COLO829 (cell line): Measurements from ENCODE around the gene BOLL.
"Not testable (repeated sequence)": the region's sequence is repeated elsewhere in the genome, so short reads cannot be mapped to it uniquely, and the experiment has no call there.

ENCODE experiments used
- DNase-seq: peaks from one replicate; pipeline ENCODE4 v3.0.0; 2012; ENCODE audit warnings: low spot score

BOLL gene

DNA sequence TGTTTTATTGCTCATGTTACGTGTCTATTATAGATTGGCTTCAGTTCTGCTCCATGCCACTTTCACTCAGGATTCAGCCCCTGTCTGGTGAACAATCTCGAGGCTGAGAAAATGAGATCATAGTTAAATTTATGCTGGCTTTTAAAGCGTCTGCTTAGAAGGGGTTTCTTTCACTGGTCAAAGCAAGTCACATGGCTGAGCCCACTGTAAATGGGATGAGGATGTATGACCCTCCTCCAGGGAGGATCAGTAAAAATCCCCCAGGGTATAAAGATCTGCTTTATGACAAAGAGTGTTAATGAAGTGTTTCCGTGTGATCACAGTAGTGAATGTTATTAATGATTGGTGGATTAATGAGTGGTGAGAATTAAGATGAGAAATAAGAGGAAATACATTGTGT lies 13.1 kb upstream of the BOLL start:
- DNase-seq: no peak

DNA sequence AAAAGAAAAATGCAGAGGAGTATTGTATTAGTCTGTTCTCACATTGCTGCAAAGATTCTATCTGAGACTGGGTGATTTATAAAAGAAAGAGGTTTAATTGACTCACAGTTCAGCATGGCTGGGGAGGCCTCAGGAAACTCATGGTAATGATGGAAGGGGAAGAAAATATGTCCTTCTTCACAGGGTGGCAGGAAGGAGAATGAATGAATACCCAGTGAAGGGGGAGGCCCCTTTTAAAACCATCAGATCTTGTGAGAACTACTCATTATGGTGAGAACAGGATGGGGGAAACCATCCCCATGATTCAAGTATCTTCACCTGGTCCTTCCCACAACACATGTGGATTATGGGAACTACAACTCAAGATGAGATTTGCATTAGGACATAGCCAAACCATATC lies 10.2 kb upstream of the BOLL start:
- no peak for DNase-seq

DNA sequence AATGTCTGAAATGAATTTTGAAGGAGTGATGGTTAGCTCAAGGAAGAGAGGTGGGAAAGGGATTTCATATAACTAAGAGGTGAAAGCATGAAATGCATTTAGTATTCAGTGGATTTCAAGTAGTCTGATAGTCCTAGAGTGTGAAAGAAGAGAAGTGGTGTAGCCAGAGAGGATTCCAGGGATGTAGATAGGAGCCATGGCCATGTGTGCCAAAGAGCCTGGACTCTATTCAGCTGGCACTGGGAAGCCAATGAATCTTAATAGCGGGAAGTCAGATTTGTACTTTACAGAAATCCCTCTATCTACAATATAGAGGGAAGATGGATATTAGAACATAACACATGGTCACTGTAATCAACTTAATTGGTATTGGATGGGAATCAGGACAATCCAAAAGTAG lies 8.3 kb upstream of the BOLL start:
- no peak for DNase-seq

DNA sequence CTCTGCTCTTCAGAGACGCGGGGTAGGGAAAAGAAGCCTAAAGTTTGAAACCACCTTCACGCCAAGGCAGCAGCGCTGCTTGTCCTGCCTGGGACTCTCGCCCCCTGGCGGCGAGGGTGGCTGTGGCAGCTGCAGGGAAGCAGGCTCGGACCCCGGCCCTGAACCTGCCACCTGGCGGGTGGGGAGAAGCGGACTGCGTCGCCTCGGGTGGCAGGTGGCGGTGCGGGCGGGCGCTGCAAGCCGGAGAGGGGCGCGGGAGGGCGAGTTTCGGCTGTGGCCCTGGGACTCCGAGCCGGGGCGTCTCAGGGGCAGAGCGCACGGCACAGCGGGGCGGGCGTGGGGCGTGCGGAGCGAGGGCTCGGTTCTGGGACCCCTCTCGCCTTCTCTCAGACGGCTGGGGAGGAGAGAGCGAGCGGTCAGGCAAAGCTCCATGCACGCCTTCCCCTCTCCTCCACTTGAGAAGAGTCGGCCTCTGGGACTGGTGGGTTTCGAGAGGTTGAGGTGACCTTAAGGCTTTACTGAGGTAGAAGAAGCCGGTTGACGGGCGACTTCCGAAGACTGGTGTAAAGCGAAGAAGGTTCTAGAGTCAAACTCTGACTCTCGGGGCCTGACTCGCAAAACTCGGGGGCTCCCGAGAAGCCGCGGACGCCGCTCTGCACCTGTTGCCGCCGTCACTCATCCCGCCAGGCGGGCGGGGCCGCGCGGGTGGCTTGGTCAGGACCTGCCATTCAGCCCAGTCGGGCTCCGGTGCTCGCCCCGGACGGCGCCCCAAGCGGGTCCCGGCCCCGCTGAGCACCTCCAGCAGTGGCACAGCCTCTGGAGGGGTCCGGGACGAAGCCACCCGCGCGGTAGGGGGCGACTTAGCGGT lies 1.1 kb upstream of the BOLL start:
- DNase-seq: no peak

DNA sequence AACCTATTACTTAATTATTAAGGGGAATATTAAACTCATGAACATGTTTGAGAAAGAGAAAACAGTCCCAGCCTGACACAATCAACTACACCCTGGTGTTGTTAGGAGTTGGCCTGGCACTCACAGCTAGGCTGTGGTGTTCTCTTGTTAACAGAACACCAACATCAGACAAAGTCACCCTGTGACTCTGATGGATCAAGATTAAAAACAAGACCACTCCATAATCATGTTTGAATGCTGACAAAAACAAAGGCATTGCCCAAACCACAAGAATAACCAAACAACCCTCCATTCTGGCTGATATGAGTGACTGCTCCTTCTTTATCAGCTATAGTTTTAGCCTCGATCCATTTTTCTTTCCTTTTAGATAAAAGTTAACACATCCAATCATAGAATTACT lies 3.0 kb downstream of the BOLL start:
- no peak for DNase-seq

DNA sequence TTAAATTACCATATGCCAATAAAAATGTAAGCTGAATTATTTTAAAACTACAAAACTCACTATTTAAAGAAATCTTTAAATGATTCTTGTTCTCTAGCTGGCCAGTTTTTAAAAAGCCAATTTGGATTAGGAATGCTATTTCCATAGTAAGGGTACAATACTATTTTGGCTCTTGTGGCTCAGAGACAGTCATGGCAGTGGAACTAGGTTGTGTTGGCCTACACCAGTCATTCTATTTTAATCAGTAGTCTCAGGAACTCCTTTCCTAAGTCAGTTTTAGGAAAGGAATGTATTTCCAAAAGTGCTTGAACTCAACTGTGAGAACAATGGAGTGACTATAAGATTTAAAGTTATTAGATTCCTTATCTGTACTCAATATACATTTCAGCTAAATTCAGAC lies 5.9 kb downstream of the BOLL start:
- DNase-seq: no peak

DNA sequence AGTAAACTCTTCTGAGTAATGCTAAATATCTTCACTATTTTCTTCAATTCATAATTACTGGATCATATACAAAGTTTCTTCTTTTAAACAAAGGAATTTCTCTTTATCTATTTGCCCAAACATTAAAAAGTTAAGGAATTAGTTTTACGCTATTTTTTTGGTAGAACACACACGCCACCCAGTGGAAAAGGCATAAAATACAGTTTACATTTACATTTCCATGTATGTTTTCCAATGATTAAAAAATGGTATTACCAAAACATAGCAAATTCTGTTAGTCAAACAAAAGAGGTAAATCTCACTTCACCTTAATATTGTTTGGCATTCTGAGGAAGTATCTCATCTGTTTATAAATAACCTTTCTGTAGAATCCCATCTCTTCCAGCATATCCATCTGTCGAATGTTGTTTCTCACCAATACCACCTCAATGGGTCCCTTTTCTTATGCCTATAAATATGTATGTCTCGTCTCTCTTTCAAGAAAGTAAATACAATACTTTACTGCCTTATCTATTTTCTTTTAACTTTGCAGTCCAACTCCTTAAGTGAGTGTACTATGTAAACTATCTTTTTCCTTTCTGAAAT lies 7.2 kb downstream of the BOLL start:
- peak; percentile 27 for DNase-seq

DNA sequence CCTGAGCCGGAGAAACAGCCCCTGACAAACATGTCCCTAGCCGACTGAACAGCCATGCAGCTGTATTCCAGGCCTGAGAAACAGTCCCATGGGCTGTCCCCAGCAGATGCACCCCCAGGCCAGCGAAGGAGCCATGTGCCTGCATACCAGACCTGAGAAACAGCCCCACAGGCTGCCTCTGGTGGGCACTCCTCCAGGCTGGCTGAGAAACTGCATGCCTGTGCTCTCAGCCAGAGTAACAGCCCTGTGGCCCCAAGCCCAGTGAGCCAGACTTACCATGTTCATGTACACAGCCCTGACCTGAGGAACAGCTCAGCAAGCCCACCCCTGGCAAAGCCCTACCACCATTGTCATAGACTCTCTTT lies 24.8 kb downstream of the BOLL start:
- DNase-seq: no peak

DNA sequence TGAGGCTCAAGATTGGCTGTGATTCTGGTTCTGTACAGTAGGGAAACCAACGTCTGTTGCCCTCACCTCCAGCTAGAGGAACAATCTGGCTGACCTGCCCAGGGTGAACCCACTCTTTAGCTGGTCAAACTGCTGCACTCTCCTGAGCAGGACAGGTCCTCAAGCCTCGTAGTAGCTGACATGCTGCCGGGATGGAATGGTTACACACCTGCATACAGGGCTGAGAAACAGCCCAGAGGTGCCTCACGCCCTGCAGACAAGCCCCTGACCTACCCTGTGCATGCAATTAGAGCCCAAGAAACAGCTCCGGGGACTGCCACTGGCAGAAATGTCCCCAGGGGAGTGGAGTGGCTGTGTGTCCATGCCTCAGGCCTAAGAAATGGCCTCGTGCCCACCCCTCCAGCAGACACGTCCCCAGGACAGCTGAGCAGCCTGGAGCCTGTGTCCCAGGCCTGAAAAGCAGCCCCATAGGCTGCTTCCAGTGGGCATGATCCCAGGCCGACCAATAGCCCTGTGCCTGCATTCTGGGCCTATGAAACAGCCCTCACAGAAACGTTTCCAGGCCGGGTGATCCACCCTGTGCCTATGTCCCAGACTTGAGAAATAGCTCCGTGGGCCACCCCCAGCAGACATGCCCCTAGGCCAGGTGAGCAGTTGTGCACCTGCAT lies 25.4 kb downstream of the BOLL start:
- no peak for DNase-seq

DNA sequence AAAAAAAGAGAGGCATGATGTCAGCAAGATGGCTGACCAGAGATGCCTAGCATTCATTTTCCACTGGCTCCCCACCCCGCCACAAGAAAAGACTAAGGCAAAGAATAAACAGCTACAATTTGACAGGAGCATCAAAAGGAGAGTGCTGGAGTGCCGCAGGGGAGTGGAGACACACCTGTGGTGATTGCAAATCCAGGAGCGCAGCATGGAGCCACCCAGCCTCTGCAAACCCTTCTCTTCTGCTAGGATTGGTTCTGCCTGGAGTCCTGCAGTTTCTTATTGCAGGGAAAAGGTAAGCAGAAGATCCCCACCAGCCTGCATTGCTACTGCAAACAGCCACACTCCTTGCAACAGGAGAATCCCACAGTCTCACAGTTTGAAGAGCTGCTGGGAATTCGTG lies 26.1 kb downstream of the BOLL start:
- no peak for DNase-seq

DNA sequence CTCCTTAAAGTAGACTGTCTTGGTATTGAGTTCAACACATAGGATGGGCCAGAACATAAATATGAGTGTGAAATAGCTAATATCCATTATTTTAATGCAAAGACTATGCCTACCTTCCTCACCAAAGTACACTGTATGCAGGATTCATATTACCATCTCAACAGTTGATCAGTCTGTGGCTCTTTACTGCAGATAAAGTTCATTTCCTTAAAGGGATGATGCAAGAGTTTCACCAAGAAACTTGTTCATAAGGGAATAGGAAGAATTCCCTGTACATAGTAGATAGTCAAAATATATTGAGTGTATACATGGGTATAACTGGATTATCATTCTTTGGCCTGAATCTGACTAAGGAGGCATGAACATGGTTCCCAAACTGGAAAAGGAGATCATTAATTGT lies 44.9 kb downstream of the BOLL start:
- DNase-seq: no peak

DNA sequence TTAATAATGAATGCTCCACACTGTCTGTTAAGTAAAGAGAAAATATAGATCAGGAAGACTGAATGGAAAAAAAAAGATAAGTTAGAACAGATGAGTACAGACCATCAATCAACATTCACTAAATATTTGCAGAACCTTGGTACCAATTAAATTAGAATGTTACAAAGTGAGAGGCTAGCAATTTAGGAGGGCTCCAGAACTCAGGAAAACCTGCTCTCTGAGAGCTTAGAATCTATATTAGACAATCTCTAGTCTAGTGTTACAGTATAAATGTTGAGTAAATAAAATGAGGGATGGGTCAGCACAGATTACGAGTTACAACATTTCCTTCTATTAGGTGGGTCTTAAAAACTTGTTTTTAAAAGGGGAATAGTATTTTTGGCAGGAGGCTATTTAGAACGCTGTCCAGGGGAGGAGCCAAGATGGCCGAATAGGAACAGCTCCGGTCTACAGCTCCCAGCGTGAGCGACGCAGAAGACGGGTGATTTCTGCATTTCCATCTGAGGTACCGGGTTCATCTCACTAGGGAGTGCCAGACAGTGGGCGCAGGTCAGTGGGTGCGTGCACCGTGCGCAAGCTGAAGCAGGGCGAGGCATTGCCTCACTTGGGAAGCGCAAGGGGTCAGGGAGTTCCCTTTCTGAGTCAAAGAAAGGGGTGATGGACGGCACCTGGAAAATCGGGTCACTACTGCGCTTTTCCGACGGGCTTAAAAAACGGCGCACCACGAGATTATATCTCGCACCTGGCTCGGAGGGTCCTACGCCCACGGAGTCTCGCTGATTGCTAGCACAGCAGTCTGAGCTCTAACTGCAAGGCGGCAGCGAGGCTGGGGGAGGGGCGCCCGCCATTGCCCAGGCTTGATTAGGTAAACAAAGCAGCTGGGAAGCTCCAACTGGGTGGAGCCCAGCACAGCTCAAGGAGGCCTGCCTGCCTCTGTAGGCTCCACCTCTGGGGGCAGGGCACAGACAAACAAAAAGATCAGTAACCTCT lies 56.3 kb downstream of the BOLL start:
- not testable (repeated sequence) for DNase-seq

DNA sequence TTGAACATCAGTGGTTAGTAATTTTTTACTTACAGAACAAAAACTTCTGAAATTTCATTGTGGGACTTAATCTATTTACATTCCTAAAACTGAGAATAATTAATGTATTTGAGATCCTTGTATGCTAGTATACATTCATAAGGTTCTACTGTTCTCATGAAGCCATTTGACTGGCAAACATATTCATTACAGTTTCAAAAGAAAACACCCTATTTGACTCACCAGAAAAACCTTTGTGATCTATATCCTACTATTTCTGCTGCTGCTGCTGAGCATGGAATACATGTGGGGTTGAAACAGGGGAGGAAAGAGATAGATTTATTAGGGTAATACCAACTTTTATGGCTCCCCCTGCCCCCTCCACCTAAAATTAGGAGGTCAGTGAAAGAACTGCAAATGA lies 58.1 kb downstream of the BOLL start:
- DNase-seq: no peak

DNA sequence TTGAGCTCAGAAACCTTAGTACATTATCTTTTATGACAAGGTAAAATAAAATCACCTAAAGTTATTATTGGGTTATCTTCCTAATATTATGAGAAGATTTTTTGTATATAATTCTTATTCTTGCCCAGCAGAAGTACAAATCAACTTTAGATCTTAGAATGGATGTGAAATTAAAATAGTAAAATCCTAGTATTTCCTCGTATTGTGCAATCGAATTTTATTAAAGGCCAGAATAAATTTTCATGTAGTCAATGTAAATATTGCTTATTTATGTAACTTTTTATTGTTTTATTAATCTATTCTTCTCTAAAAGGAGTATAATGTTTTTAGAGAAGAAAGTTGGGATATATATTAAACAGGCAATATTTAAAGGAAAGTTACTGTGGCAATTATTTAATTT lies 67.3 kb downstream of the BOLL start:
- no peak for DNase-seq

DNA sequence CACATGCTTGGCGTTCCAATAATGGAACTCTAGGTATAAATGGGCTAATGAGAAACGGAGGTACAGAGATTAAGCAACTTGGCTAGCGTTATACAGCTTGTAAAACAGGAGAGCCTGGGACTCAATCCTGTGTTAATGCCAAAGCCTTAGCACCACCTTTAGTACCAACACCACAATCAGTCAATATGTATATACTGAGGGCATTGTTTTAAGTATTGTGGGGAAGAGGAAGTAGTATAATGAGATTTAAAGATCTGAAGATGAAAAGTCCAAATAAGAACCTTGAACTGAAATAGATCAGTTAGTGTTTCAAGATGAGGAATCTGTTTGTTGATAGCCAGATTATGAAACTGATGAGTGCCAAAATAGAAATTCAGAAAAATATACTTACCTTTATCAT lies 71.8 kb downstream of the BOLL start:
- DNase-seq: no peak

DNA sequence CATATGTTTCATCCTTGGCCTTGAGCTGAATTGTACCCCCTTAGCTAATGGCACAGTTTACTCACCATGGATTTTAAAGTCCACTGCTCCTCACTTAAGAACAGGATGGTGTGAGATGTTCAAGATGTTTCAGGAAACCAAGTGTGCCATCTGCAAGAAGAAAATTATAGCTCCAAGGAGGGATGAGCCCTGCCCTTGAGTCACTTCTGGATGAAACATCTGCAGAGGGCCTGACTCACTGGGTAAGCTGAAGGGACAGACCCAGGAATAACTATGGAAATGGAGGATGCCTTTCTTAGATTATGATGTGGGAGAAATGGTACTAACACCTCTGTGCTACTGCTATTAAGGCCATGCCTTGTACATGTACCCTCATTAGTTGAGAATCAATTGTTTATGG lies 73.5 kb downstream of the BOLL start:
- DNase-seq: no peak

DNA sequence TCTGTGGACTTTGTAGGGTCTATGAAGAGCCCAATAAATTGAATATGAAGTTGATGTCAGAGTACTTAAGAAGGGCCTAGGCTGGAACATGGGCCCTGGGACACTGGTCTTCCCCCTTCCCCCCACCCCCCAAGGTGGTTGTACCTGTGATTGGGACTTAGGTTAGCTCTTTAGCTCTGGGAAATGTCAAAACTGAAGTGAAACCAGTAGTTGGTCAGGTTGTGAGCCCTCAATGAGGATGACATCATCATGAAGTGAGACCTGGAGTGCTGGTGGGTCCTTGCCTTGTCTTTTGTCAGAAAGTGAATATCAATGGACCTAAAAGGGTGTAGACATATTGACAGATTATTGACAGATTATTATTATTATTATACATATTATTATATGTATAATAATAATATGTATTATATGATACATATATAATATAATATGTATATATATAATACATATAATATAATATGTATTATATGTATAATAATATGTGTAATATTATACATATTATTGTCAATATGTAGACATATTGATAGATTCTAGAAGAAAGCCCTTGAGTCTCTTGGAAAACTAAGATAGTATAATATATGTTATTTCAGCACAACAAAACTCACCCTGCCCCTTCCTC lies 74.6 kb downstream of the BOLL start:
- no peak for DNase-seq

DNA sequence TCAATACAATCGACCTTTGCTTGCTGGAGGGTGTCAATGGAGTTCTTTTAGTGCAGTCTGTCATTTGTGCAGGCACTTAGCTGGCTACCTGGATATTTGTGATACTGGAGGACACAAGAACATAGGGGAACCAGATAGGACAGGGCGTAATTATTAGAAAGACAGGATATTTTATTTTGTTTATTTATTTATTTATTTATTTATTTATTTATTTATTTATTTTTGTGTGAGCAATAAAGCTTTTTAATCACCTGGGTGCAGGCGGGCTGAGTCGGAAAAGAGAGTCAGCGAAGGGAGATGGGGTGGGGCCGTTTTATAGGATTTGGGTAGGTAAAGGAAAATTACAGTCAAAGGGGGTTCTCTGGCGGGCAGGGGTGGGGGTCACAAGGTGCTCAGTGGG lies 76.0 kb downstream of the BOLL start:
- DNase-seq: not testable (repeated sequence)

DNA sequence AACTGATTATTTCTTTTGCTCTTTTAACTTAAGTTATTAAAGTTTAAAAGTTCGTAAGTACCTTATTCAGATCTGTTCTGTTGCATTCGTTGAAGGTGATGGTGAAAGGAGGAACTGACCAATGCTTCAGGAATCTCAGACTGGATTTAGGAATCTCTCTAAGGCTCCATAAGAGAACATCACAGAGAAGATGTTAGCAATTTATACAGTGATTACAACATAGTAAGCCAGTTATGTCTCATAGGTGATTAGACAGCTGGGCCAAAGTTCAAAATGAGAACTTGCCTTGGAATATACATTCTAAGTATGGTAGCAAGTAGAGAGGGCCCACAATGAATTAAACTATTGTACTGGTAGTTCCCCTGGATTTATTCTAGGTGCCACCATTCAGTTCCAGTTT lies 76.8 kb downstream of the BOLL start:
- no peak for DNase-seq

DNA sequence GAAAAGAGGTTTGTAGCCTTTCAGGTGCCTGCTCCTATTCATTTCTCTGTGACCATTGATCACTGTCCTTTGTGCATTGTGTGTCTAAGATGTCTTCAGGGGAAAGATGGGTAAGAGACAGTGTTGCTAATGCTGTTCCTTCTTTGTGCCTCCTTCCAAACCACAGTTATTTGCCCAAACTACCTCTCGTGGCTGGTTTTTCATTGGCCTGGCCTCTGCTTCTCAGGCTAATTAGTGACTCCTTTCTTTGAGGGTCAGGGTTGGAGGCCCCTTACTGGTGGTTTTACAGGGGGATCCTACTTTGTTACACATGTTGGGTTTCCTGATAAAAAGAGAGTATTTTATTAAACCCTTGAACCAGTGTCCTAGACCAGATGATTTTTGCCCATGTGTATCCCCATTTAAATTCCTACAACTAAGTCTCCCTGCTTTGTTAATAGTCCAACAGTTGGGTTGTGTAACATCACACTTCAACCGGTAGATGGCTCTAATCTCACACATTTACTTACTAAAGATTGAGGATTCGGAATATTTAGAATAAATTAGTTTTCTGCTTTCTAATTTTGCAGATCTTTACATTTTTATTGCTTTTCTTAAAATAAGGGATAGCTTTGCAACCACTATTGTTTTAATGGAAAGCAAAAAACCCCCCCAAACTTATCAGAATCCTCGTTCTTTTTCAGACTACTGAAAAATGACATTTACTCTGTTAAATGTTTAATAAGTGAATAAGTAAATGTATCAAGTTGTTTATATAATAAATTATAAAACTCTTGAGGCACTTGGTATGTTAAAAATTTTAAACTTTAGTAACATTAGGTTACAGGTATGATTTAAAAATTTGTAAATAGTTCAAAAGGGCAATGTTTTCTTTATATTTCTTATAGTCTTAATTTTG lies 77.6 kb downstream of the BOLL start:
- DNase-seq: peak; percentile 60

DNA sequence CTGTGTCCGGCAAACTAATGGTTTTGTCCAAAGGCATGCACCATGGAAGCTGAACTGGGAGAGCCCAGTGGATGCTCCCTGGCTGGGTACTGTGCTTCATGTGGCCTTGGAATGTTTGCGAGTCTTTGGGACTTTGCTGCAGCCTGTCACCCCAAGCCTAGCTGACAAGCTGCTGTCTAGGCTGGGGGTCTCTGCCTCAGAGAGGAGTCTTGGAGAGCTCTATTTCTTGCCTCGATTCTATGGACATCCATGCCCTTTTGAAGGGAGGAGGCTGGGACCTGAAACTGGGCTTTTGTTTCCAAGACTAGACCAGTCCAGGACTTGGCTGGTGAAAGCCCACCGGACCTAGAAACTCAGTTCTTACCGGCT lies 78.3 kb downstream of the BOLL start:
- no peak for DNase-seq
